CD4-positive, alpha-beta T cell (primary cell): ENCODE results near the gene NFYC. TPM values are rescaled to one million over a fixed set of nuclear protein-coding genes. Genes with fewer than 3 reads are reported as not detected.

ENCODE experiments used
- ATAC-seq: fragments of 200-7000 bp; cut with Tn5 transposase; one replicate; pipeline ENCODE4 v1.10.0; 2022; ENCODE audit warnings: mild to moderate bottlenecking; ENCODE audit not compliant: poor library complexity
- CTCF ChIA-PET: fragments of 350-600 bp; sonication (Branson Sonifier 250); formaldehyde crosslinking; loops from one replicate; lab custom pipeline; 2021; ENCODE audit warnings: antibody characterized with exemption, inconsistent platforms; lab: Charles Lee
- POLR2A ChIA-PET: fragments of 350-600 bp; sonication (Branson Sonifier 250); formaldehyde crosslinking; loops from one replicate; lab custom pipeline; 2021; ENCODE audit warnings: antibody characterized with exemption, inconsistent platforms; lab: Charles Lee
- DNase-seq, 14 experiments: peaks; one replicate each; pipeline ENCODE4 v3.0.0-alpha.2; 2013 to 2020; ENCODE audit warnings: mixed read lengths in 2 of 14
- H3K27ac ChIP-seq, 2 donors: one replicate each; pipeline versions ENCODE4 v1.5.1 to v1.7.0; 2013; ENCODE audit warnings: low read length in 2 of 2, low read depth in 1 of 2, mild to moderate bottlenecking in 1 of 2
- H3K27me3 ChIP-seq, 2 experiments: 1 replicate in 1 of 2; 2 replicates in 1 of 2; pipeline versions ENCODE4 v1.6.1 to v1.7.0; 2013; ENCODE audit warnings: low read length in 2 of 2, control low read depth in 1 of 2, mild to moderate bottlenecking in 1 of 2, moderate library complexity in 1 of 2; ENCODE audit not compliant: insufficient read depth in 2 of 2, control insufficient read depth in 1 of 2
- H3K36me3 ChIP-seq: one replicate; pipeline ENCODE4 v1.6.1; 2013; ENCODE audit warnings: low read length, control low read depth; ENCODE audit not compliant: insufficient read depth
- H3K4me1 ChIP-seq: one replicate; pipeline ENCODE4 v1.6.1; 2013; ENCODE audit warnings: low read length, control low read depth; ENCODE audit not compliant: insufficient read depth
- H3K4me3 ChIP-seq: one replicate; pipeline ENCODE4 v1.5.1; 2013; ENCODE audit warnings: mild to moderate bottlenecking, low read length, moderate library complexity
- H3K9me3 ChIP-seq, 2 experiments: 1 replicate in 1 of 2; 2 replicates in 1 of 2; pipeline versions ENCODE4 v1.6.1 to v1.7.0; 2013; ENCODE audit warnings: low read length in 2 of 2, mild to moderate bottlenecking in 2 of 2, control low read depth in 1 of 2, moderate library complexity in 1 of 2; ENCODE audit not compliant: control insufficient read depth in 1 of 2, insufficient read depth in 1 of 2
- H3K27ac Mint-ChIP-seq: one replicate; pipeline ENCODE4 v1.8.0; 2020; ENCODE audit warnings: mixed read lengths
- H3K27me3 Mint-ChIP-seq: one replicate; pipeline ENCODE4 v1.8.0; 2021; ENCODE audit warnings: mixed read lengths
- H3K36me3 Mint-ChIP-seq: one replicate; pipeline ENCODE4 v1.8.0; 2021; ENCODE audit warnings: low read depth, mixed read lengths
- H3K4me1 Mint-ChIP-seq: one replicate; pipeline ENCODE4 v1.8.0; 2021; ENCODE audit warnings: low read depth, mixed read lengths
- H3K4me3 Mint-ChIP-seq: one replicate; pipeline ENCODE4 v1.8.0; 2020; ENCODE audit warnings: mild to moderate bottlenecking, mixed read lengths
- H3K9me3 Mint-ChIP-seq: one replicate; pipeline ENCODE4 v1.8.0; 2020; ENCODE audit warnings: mixed read lengths
- intact Hi-C, 2 experiments: fragments of 100-400 bp; cut with DNase I in 1 of 2; cut with micrococcal nuclease in 1 of 2; formaldehyde crosslinking; loops; one replicate each; pipeline versions ENCODE4 v1.15.1 to v1.9.0; 2023 to 2025; cut with DNase I, micrococcal nuclease
- total RNA-seq, 174 experiments: library from RNA in 2 of 174; stranded (reverse) in 2 of 174; gene quantifications; one replicate each; pipeline ENCODE4 v1.2.3 and lab custom pipeline; 2021 to 2026
- TF ChIP-seq, protein P1 (sequence below): fragments of 200-600 bp; IDR thresholded peaks from one replicate; pipeline ENCODE4 v1.8.0; 2022; ENCODE audit warnings: antibody characterized with exemption, mild to moderate bottlenecking

Gene NFYC
- total RNA-seq, 2 experiments from 2014 or later = 28.6 to 35.2 TPM

DNA sequence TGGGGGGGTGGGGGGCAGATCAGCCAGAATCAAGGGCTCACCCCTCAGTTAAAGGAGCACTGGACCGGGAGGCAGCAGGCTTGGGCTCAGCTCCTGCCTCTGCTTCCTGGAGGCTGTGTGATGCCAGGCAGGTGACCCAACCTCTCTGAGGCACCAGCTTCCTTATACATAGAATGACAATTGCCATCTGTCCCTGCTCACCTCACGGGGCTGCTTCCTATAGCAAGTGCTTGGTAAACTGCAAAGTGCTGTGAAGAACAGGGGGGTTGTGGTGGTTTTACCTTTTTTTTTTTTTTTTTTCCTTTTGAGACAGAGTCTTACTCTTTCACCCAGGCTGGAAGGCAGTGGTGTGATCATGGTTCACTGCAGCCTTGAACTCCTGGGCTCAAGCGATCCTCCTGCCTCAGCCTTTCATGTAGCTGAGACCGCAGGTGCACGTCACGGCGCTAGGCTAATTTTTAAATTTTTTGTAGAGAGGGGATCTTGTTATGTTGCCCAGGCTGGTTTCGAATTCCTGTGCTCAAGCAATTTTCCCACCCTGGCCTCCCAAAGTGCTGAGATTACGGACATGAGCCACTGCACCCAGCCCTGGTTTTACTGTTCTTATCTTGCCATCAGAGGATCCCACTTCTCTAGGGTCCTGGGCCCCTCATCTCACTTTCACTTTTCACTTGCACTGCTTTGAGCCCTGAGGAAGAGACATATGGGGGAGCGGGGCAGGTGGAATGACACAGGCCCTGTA lies 103.6 kb downstream of the NFYC start:
- intact Hi-C loops = loop anchor here in 1 of 2 experiments (1.0 kb wide), 1 partner anchor 28 kb away; no protein-coding TSS in a partner anchor

DNA sequence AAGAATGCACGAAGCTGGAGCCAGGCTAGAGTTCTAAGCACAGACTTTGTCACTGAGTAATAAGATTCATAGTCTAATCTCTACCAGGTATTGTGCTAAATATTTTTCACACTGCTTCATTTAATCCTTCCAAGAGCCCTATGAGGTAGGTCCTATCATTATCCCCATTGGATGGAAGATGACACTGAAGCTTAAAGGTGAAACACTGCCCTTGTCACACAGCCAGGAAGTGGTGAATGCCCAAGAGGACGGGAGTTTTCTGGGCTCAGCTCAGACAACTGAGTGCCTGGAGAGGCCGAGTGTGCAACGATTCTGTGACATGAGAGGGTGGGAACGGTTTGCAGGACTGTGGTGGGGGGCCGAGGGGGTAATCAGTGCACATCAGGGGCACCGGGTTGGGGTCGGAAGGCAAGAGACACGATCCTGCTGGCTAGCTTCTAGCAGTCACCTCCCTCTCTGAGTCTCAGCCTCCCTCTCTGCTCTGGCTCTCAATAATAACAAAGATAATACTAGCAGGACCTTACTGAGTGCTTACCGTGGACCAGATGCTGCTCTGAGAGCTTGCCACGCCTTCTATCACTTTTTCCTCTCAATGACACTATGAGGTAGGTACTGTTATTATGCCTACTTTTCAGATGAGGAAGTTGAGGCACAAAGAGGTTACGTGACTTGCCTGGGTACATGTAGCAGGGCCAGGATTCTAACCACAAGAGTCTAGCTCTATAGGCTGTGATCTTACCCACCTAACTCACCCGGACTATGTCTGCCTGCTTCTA lies 104.5 kb downstream of the NFYC start:
- peak in 2 of 14 experiments; percentile 11 to 18 for DNase-seq
- Histone ChIP-seq H3K27me3 (no peaks in the 10 kb centered on the region), H3K27ac (no peak overlapping the region), H3K36me3 (no peaks in the 10 kb centered on the region), H3K4me1 (peaks cover 36% of the 10 kb centered on the region), H3K4me3 (no peak overlapping the region), H3K9me3 (peaks cover 0 to 3% of the 10 kb centered on the region in 2 experiments)
- intact Hi-C loops = no loop called here
- Mint-ChIP-seq H3K9me3 (no peaks in the 10 kb centered on the region), H3K36me3 (no peaks in the 10 kb centered on the region), H3K4me1 (peaks cover 29% of the 10 kb centered on the region), H3K4me3 (peak overlapping the region; percentile 34), H3K27ac (peak overlapping the region; percentile 73), H3K27me3 (no peaks in the 10 kb centered on the region)
- TF ChIP-seq, protein P1, sequence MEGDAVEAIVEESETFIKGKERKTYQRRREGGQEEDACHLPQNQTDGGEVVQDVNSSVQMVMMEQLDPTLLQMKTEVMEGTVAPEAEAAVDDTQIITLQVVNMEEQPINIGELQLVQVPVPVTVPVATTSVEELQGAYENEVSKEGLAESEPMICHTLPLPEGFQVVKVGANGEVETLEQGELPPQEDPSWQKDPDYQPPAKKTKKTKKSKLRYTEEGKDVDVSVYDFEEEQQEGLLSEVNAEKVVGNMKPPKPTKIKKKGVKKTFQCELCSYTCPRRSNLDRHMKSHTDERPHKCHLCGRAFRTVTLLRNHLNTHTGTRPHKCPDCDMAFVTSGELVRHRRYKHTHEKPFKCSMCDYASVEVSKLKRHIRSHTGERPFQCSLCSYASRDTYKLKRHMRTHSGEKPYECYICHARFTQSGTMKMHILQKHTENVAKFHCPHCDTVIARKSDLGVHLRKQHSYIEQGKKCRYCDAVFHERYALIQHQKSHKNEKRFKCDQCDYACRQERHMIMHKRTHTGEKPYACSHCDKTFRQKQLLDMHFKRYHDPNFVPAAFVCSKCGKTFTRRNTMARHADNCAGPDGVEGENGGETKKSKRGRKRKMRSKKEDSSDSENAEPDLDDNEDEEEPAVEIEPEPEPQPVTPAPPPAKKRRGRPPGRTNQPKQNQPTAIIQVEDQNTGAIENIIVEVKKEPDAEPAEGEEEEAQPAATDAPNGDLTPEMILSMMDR = no peak
- ChIA-PET POLR2A (interaction anchor here (1.0 to 1.6 kb wide), 5 partner anchors 9 to 184 kb away, joined by 3 to 9 read pairs (median 4); partner anchors contain the start of genes CITED4 and NFYC), CTCF (interaction anchor here (2.1 kb wide), 1 partner anchor 22 kb away, joined by 8 read pairs; no protein-coding TSS in a partner anchor)
- ATAC-seq = peak; percentile 37

More for the DNA sequence above, 103.6 kb downstream of the NFYC start:
- Mint-ChIP-seq H3K27ac (peak overlapping the region; percentile 73), H3K36me3 (no peaks in the 10 kb centered on the region), H3K4me3 (peak overlapping the region; percentile 34), H3K9me3 (no peaks in the 10 kb centered on the region), H3K27me3 (no peaks in the 10 kb centered on the region), H3K4me1 (peaks cover 23% of the 10 kb centered on the region)
- H3K9me3 ChIP-seq = peaks cover 0 to 3% of the 10 kb centered on the region in 2 experiments
- peak in 3 of 14 experiments; percentile 23 to 57 (median 45) for DNase-seq
- peaks cover 30% of the 10 kb centered on the region for H3K4me1 ChIP-seq
- POLR2A ChIA-PET = interaction anchor here (0.7 to 1.6 kb wide), 5 partner anchors 10 to 185 kb away, joined by 3 to 9 read pairs (median 4); partner anchors contain the start of genes CITED4 and NFYC
- CTCF ChIA-PET = interaction anchor here (2.1 kb wide), 1 partner anchor 21 kb away, joined by 8 read pairs; no protein-coding TSS in a partner anchor
- no peak overlapping the region for H3K4me3 ChIP-seq
- H3K27ac ChIP-seq = no peak overlapping the region
- no peaks in the 10 kb centered on the region for H3K36me3 ChIP-seq
- peak; percentile 69 for ATAC-seq
- H3K27me3 ChIP-seq = no peaks in the 10 kb centered on the region
- TF ChIP-seq, protein P1 = no peak

DNA sequence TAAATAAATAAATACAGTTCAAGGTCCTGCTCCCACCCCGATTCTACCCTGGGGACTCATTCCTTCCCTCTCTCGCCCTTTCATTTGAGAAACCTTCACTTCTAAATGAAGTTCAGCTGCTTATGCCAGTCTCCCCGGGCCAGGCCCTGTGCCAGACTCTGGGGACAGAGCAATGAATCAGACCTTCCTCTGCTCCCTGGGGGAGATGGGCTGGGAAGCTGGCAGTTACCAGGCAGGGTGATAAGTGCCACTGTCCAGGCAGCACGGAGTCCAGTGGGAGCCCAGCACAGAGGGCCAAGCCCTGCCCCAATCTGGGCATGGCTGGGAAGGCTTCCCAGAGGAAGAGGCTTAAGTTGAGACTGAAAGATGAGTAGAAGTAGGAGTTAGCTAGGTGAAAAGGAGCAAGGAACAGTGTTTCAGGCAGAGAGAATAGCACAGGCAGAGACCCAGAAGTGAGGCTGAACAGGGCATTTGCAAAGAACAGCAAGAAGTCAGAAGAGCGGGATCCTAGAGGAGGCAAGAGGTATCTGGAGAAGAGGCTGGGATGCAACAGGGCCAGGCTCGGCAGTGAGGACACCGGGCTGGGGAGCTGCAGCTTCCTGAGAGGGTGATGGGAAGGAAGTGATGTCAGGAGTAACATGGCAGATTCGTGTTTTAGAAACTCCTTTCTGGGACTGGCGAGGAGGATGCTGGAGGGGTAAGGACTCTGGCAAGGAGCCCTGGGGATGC lies 105.6 kb downstream of the NFYC start:
- H3K4me3 Mint-ChIP-seq = peak overlapping the region; percentile 0
- no peaks in the 10 kb centered on the region for H3K36me3 Mint-ChIP-seq
- H3K4me1 Mint-ChIP-seq = peaks cover 40% of the 10 kb centered on the region
- peak in 2 of 14 experiments; percentile 30 to 31 for DNase-seq
- intact Hi-C loops = no loop called here
- H3K9me3 Mint-ChIP-seq = no peaks in the 10 kb centered on the region
- Histone ChIP-seq H3K4me3 (peak overlapping the region; percentile 10), H3K27me3 (no peaks in the 10 kb centered on the region), H3K4me1 (peaks cover 47% of the 10 kb centered on the region), H3K36me3 (no peaks in the 10 kb centered on the region), H3K27ac (no peak overlapping the region), H3K9me3 (peaks cover 0 to 3% of the 10 kb centered on the region in 2 experiments)
- H3K27me3 Mint-ChIP-seq = no peaks in the 10 kb centered on the region
- ChIA-PET POLR2A (interaction anchor here (0.6 to 2.2 kb wide), 3 partner anchors 65 to 182 kb away, joined by 3 to 9 read pairs (median 3); partner anchors contain the start of genes CITED4 and NFYC), CTCF (interaction anchor here (2.0 to 2.1 kb wide), 2 partner anchors 23 kb away, joined by 6 to 8 read pairs; no protein-coding TSS in a partner anchor)
- ATAC-seq = no peak
- H3K27ac Mint-ChIP-seq = no peak overlapping the region
- TF ChIP-seq, protein P1 = no peak
